ENCODE data around the gene RHOT2. TPM values are rescaled to one million over a fixed set of nuclear protein-coding genes. Genes with fewer than 3 reads are reported as not detected.
A peak's percentile ranks its signal among the peaks of the same experiment; 100 is the strongest.

The RHOT2 gene
- total RNA-seq, 1 experiment from 2014 or later = 98.5 TPM

- TF ChIP-seq ZBTB33 (IDR thresholded peaks at IDR 0.05; ENCODE audit: extremely low read depth, insufficient replicate concordance, low read length) = no peak
- no peak for TF ChIP-seq ZFX (IDR thresholded peaks at IDR 0.05)
- TF ChIP-seq REST (IDR thresholded peaks at IDR 0.05; ENCODE audit: low read depth) = no peak
Observed at GRCh38 chr16:708959-709358, 41.0 kb downstream of the RHOT2 start (continued).

GRCh38 chr16:709566-710499 lies 41.9 kb downstream of the RHOT2 start:
- H3K27me3 ChIP-seq (ENCODE audit: insufficient read depth, low read length) = no peaks in the 10 kb centered on the region
- no peak overlapping the region for H3K9ac ChIP-seq (ENCODE audit: low read length)
- ChIA-PET POLR2A (no interaction called here), RAD21 (ENCODE audit: low non-redundant PET in 1 of 2, low total read pairs in 2 of 2, uncharacterized antibody in 2 of 2, unreplicated experiment in 2 of 2) (no interaction called here), CTCF (interaction anchor here (1.5 kb wide), 1 partner anchor 18 kb away, joined by 3 read pairs; no protein-coding TSS in a partner anchor)
- BruUV-seq (replicated peaks) = no TSS peak
- no peak overlapping the region for H3K27ac ChIP-seq (ENCODE audit: low read depth, low read length)
- no peaks in the 10 kb centered on the region for H3K9me3 ChIP-seq (ENCODE audit: control insufficient read depth in 1 of 2, insufficient read depth in 1 of 2, low read depth in 1 of 2, low read length in 2 of 2)
- no peaks in the 10 kb centered on the region for H4K20me1 ChIP-seq (ENCODE audit: insufficient read depth)
- ATAC-seq (no peak), DNase-seq (ENCODE audit: low read depth, low spot score) (no peak)
- H3K4me1 ChIP-seq (ENCODE audit: control insufficient read depth in 1 of 2, insufficient read depth in 2 of 2, low read length in 2 of 2) = peaks cover 17 to 54% of the 10 kb centered on the region in 2 experiments
- peak overlapping the region; percentile 17; the same call in 1 of the 2 replicates for H3K4me2 ChIP-seq (ENCODE audit: low read length)
- TF ChIP-seq EZH2 (IDR thresholded peaks at IDR 0.05) (no peak), CTCF (IDR thresholded peaks at IDR 0.05 in 2 of 3, conservative IDR thresholded peaks at IDR 0.05 in 1 of 3; ENCODE audit: borderline replicate concordance in 1 of 3, insufficient read depth in 1 of 3, low read depth in 2 of 3, low read length in 2 of 3) (0 out of 6 replicates have a peak, but pooled peaks of 1 of the 3 experiments have one; percentile 11)
- no peak overlapping the region for H2AFZ ChIP-seq (ENCODE audit: low read depth, low read length, poor library complexity, severe bottlenecking)
- intact Hi-C loops (cut with micrococcal nuclease) = loop anchor here (5.0 kb wide), 2 partner anchors 167 to 347 kb away; no protein-coding TSS in a partner anchor
- no peaks in the 10 kb centered on the region for H3K36me3 ChIP-seq (ENCODE audit: control insufficient read depth in 1 of 2, insufficient read depth in 2 of 2, low read length in 2 of 2)
- H3K79me2 ChIP-seq (ENCODE audit: insufficient read depth, low read length) = peaks cover 2% of the 10 kb centered on the region
- no peak overlapping the region for H3K4me3 ChIP-seq (replicated peaks in 1 of 2; ENCODE audit: low read depth in 1 of 2, low read length in 2 of 2)
- no peaks in the 10 kb centered on the region for H3K9me2 ChIP-seq (ENCODE audit: insufficient read depth)

Data from HCT116 (cell line).